ENCODE data around the gene ANKRD33B. TPM values are rescaled to one million over a fixed set of nuclear protein-coding genes. Genes with fewer than 3 reads are reported as not detected.

Gene ANKRD33B
- total RNA-seq, 1 donor from 2014 or later, result 2.2 TPM

- H3K4me2 ChIP-seq, result no peak overlapping the region
- H2AFZ ChIP-seq (replicated peaks), result no peak overlapping the region
- no peaks in the 10 kb centered on the region for H4K20me1 ChIP-seq (ENCODE audit: low read depth)
- H3K4me1 ChIP-seq, result peaks cover 8% of the 10 kb centered on the region
- Mint-ChIP-seq H3K9me3 (no peaks in the 10 kb centered on the region), H3K27ac (no peak overlapping the region), H3K4me3 (no peak overlapping the region), H3K4me1 (peaks cover 24% of the 10 kb centered on the region), H3K36me3 (no peaks in the 10 kb centered on the region), H3K27me3 (ENCODE audit: insufficient read depth, low read depth) (peaks cover 14% of the 10 kb centered on the region)
- no peak overlapping the region for H3K4me3 ChIP-seq
- peaks cover 12% of the 10 kb centered on the region for H3F3A ChIP-seq (ENCODE audit: low read depth)
- H3K9me3 ChIP-seq (ENCODE audit: low read depth), result no peaks in the 10 kb centered on the region
- H3K27me3 ChIP-seq, result peaks cover 59% of the 10 kb centered on the region
- no peak for DNase-seq (ENCODE audit: low spot score)
- H3K79me2 ChIP-seq (ENCODE audit: low read depth), result no peaks in the 10 kb centered on the region
- no peak overlapping the region for H3K27ac ChIP-seq
- TF ChIP-seq EZH2 (IDR thresholded peaks at IDR 0.05) (no peak), CTCF (IDR thresholded peaks at IDR 0.05) (no peak), EZH2phosphoT487 (IDR thresholded peaks at IDR 0.05) (no peak)
- H3K36me3 ChIP-seq, result no peaks in the 10 kb centered on the region
- H3K9ac ChIP-seq, result no peak overlapping the region
These were observed 4.0 kb upstream of the ANKRD33B start for GRCh38 chr5:10559871-10560270.

DNA sequence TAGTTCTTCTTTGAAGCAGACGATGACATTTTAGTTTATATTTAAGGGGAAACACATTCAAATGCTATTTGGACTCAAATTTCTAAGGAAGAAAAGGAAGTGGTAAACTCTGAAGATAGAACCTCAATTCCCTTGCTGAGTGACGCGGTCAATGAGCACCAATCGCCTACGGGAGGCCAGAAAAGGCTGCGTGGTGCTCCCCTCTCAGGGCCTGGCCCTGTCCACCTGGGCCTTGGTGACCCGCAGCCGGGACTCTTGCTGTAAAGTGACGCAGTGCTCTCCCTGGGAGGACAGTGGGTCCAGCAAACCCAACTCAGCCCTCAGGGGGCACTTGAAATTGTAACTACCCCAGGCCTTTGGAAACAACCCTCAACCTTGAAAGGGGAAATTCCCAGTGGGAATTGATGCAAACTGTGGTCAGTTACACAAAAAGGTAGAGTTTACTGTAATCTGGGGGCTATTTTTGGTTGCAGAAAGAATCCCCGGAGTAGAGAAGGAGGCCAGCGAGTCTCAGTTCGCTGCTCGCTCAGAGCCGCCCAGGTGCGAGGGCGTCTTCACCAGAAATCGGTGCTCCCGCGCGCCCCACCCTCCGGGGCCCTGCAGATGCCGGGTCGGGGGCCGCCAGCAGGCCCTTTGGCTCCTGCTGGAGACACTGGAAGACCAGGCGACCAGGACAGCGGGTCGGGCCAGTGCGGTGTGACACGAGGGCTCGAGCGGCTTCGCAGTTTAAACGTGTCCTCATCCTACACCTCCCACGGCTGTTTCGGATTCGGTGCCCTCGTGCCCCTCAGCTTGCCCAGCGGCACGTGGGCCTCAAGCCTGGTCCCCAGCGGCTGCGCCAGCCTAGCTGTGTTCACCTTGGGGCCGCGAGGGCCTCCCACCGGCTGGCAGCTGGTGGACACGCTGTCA, 1.4 kb upstream of the ANKRD33B start:
- Histone ChIP-seq H4K20me1 (ENCODE audit: low read depth) (peaks cover 21% of the 10 kb centered on the region), H3K4me3 (peak overlapping the region; percentile 67), H2AFZ (replicated peaks) (peak overlapping the region; percentile 93), H3K9me3 (ENCODE audit: low read depth) (no peaks in the 10 kb centered on the region), H3F3A (ENCODE audit: low read depth) (peaks cover 19% of the 10 kb centered on the region), H3K27ac (no peak overlapping the region), H3K27me3 (peaks cover 85% of the 10 kb centered on the region), H3K4me2 (peak overlapping the region; percentile 83), H3K9ac (no peak overlapping the region), H3K36me3 (no peaks in the 10 kb centered on the region), H3K79me2 (ENCODE audit: low read depth) (no peaks in the 10 kb centered on the region), H3K4me1 (peaks cover 24% of the 10 kb centered on the region)
- DNase-seq (ENCODE audit: low spot score), result no peak
- Mint-ChIP-seq H3K27me3 (ENCODE audit: insufficient read depth, low read depth) (peaks cover 29% of the 10 kb centered on the region), H3K27ac (no peak overlapping the region), H3K4me1 (peaks cover 16% of the 10 kb centered on the region), H3K4me3 (peak overlapping the region; percentile 78), H3K36me3 (no peaks in the 10 kb centered on the region), H3K9me3 (no peaks in the 10 kb centered on the region)
- TF ChIP-seq CTCF (IDR thresholded peaks at IDR 0.05), result no peak
- TF ChIP-seq EZH2 (IDR thresholded peaks at IDR 0.05), result no peak
- no peak for TF ChIP-seq EZH2phosphoT487 (IDR thresholded peaks at IDR 0.05)

- Mint-ChIP-seq H3K4me3 (peak overlapping the region; percentile 78), H3K27me3 (ENCODE audit: insufficient read depth, low read depth) (peaks cover 29% of the 10 kb centered on the region), H3K27ac (no peak overlapping the region), H3K4me1 (peaks cover 13% of the 10 kb centered on the region), H3K36me3 (no peaks in the 10 kb centered on the region), H3K9me3 (no peaks in the 10 kb centered on the region)
- H3K4me1 ChIP-seq, result peaks cover 27% of the 10 kb centered on the region
- peaks cover 19% of the 10 kb centered on the region for H3F3A ChIP-seq (ENCODE audit: low read depth)
- peaks cover 21% of the 10 kb centered on the region for H4K20me1 ChIP-seq (ENCODE audit: low read depth)
- H3K4me3 ChIP-seq, result peak overlapping the region; percentile 67
- H3K36me3 ChIP-seq, result no peaks in the 10 kb centered on the region
- H3K4me2 ChIP-seq, result peak overlapping the region; percentile 83
- TF ChIP-seq CTCF (IDR thresholded peaks at IDR 0.05) (no peak), EZH2 (IDR thresholded peaks at IDR 0.05) (peak; percentile 87), EZH2phosphoT487 (IDR thresholded peaks at IDR 0.05) (peak; percentile 77)
- no peak overlapping the region for H3K27ac ChIP-seq
- peak overlapping the region; percentile 93 for H2AFZ ChIP-seq (replicated peaks)
- H3K9ac ChIP-seq, result no peak overlapping the region
- peak; percentile 67 for DNase-seq (ENCODE audit: low spot score)
- H3K9me3 ChIP-seq (ENCODE audit: low read depth), result no peaks in the 10 kb centered on the region
- peaks cover 94% of the 10 kb centered on the region for H3K27me3 ChIP-seq
- H3K79me2 ChIP-seq (ENCODE audit: low read depth), result no peaks in the 10 kb centered on the region
These were observed 543 bp upstream of the ANKRD33B start for GRCh38 chr5:10563110-10563944.

All from neural progenitor cell (in vitro differentiated cells).